ENCODE measurements around the gene SCUBE2. TPM values are rescaled to one million over a fixed set of nuclear protein-coding genes. Genes with fewer than 3 reads are reported as not detected.

The SCUBE2 gene
- total RNA-seq, 4 donors from 2014 or later = 3.1 to 10.6 (median 5.0) TPM

GRCh38 chr11:9074338-9075029 lies 16.9 kb downstream of the SCUBE2 start:
- Histone ChIP-seq H3K27me3 (no peaks in the 10 kb centered on the region), H3K36me3 (no peaks in the 10 kb centered on the region), H3K4me3 (no peak overlapping the region), H3K9me3 (no peaks in the 10 kb centered on the region), H3K27ac (no peak overlapping the region), H3K4me1 (no peaks in the 10 kb centered on the region)
- DNase-seq = no peak
- TF ChIP-seq CTCF (IDR thresholded peaks at IDR 0.05) = no peak

- Histone ChIP-seq H3K27ac (no peak overlapping the region), H3K4me3 (no peak overlapping the region), H3K36me3 (no peaks in the 10 kb centered on the region), H3K27me3 (no peaks in the 10 kb centered on the region), H3K9me3 (no peaks in the 10 kb centered on the region), H3K4me1 (no peaks in the 10 kb centered on the region)
- no peak for DNase-seq
- TF ChIP-seq CTCF (IDR thresholded peaks at IDR 0.05) = no peak
- no peak for TF ChIP-seq POLR2A (IDR thresholded peaks at IDR 0.05)
Measured at GRCh38 chr11:9073466-9074225, 17.8 kb downstream of the SCUBE2 start.

GRCh38 chr11:9072626-9073176 lies 18.7 kb downstream of the SCUBE2 start:
- no peak for DNase-seq
- Histone ChIP-seq H3K9me3 (no peaks in the 10 kb centered on the region), H3K36me3 (no peaks in the 10 kb centered on the region), H3K4me1 (no peaks in the 10 kb centered on the region), H3K27me3 (no peaks in the 10 kb centered on the region), H3K4me3 (no peak overlapping the region), H3K27ac (no peak overlapping the region)
- no peak for TF ChIP-seq CTCF (IDR thresholded peaks at IDR 0.05)
- TF ChIP-seq POLR2A (IDR thresholded peaks at IDR 0.05) = no peak

- H3K4me1 ChIP-seq = no peaks in the 10 kb centered on the region
- no peaks in the 10 kb centered on the region for H3K27me3 ChIP-seq
- no peaks in the 10 kb centered on the region for H3K9me3 ChIP-seq
- H3K4me3 ChIP-seq = no peak overlapping the region
- no peak for DNase-seq
- H3K36me3 ChIP-seq = no peaks in the 10 kb centered on the region
- H3K27ac ChIP-seq = no peak overlapping the region
- TF ChIP-seq POLR2A (IDR thresholded peaks at IDR 0.05) = no peak
- TF ChIP-seq CTCF (IDR thresholded peaks at IDR 0.05) = no peak
Measured at GRCh38 chr11:9071692-9072091, 19.7 kb downstream of the SCUBE2 start.

GRCh38 chr11:9070749-9071491 lies 20.5 kb downstream of the SCUBE2 start:
- Histone ChIP-seq H3K4me3 (no peak overlapping the region), H3K9me3 (no peaks in the 10 kb centered on the region), H3K27me3 (no peaks in the 10 kb centered on the region), H3K27ac (no peak overlapping the region), H3K36me3 (no peaks in the 10 kb centered on the region), H3K4me1 (no peaks in the 10 kb centered on the region)
- no peak for TF ChIP-seq POLR2A (IDR thresholded peaks at IDR 0.05)
- TF ChIP-seq CTCF (IDR thresholded peaks at IDR 0.05) = no peak
- no peak for DNase-seq

Measured in Peyer's patch (tissue), 4 donors.